Thyroid gland (tissue), 4 donors: Measurements from ENCODE around the gene HELZ. TPM values are rescaled to one million over a fixed set of nuclear protein-coding genes. Genes with fewer than 3 reads are reported as not detected.

Experiments
- DNase-seq, 2 donors: peaks; one replicate each; pipeline ENCODE4 v3.0.0-alpha.2; 2019
- H3K27ac ChIP-seq, 3 donors: fragments of 200-600 bp; sonication (generic); 1 replicate in 2 of 3; 2 replicates in 1 of 3; pipeline ENCODE4 v1.5.1; 2016 to 2019; ENCODE audit warnings: mild to moderate bottlenecking in 1 of 3, moderate library complexity in 1 of 3
- H3K27me3 ChIP-seq: fragments of 200-600 bp; sonication (generic); one replicate; pipeline ENCODE4 v1.5.1; 2019
- H3K36me3 ChIP-seq, 2 donors: fragments of 200-600 bp; sonication (generic); one replicate each; pipeline ENCODE4 v1.5.1; 2016 to 2019
- H3K4me1 ChIP-seq, 2 donors: fragments of 200-600 bp; sonication (generic); one replicate each; pipeline ENCODE4 v1.5.1; 2017 to 2019
- H3K4me3 ChIP-seq, 3 donors: fragments of 200-600 bp; sonication (generic); replicated peaks in 1 of 3; 1 replicate in 2 of 3; 2 replicates in 1 of 3; pipeline ENCODE4 v1.5.1; 2016; ENCODE audit warnings: mild to moderate bottlenecking in 1 of 3
- H3K9me3 ChIP-seq: fragments of 200-600 bp; sonication (generic); one replicate; pipeline ENCODE4 v1.5.1; 2017
- POLR2A ChIP-seq, 2 donors: fragments of 450-650 bp; IDR thresholded peaks; one replicate each; pipeline ENCODE4 v1.6.1; 2017; ENCODE audit warnings: antibody characterized with exemption in 2 of 2, mild to moderate bottlenecking in 2 of 2, moderate library complexity in 1 of 2
- WGBS, 2 donors: methylation state at CpG; one replicate each; pipeline ENCODE4 v1.1.5; 2017; 5-methylcytosine and 5-hydroxymethylcytosine counted together
- intact Hi-C: fragments of 100-400 bp; cut with DNase I; formaldehyde crosslinking; loops from one replicate; pipeline ENCODE4 v1.15.1; 2023
- total RNA-seq, 4 donors: library from RNA; depleted of rRNA; stranded (reverse); fragments of >200 nt; gene quantifications; one replicate each; pipeline ENCODE4 v1.2.3, GENCODE V29; 2016
- TF ChIP-seq, protein P1 (sequence below), 6 experiments: fragments of 200-600 bp in 3 of 6; fragments of 450-650 bp in 3 of 6; sonication (generic) in 3 of 6; IDR thresholded peaks; one replicate each; pipeline ENCODE4 v1.5.1; 2016 to 2019; ENCODE audit warnings: antibody characterized with exemption in 6 of 6, mild to moderate bottlenecking in 2 of 6, inconsistent platforms in 1 of 6, moderate library complexity in 1 of 6

The HELZ gene
- total RNA-seq, 4 donors from 2014 or later, result 63.4 to 134 (median 88.2) TPM

DNA sequence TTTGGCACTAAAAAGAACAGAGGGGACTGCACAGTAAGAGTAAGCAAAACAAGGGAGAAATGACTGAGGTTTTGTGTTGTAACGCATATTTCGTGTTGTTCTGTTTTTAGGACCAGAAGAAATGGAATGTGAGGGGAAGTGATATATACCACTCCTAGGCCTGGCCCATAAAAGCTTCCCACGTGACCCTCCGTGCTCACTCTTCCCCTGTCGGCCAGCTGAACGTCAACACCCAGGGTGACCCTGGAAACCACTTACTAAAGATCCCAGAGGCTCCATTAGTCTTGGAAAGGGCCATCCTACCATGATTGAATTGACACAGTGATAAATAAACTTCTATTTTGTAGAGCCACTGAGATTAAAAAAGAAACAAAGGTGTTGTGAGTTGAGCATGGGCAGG lies 79.8 kb downstream of the HELZ start:
- no peak for TF ChIP-seq POLR2A (IDR thresholded peaks at IDR 0.05)
- TF ChIP-seq, protein P1, sequence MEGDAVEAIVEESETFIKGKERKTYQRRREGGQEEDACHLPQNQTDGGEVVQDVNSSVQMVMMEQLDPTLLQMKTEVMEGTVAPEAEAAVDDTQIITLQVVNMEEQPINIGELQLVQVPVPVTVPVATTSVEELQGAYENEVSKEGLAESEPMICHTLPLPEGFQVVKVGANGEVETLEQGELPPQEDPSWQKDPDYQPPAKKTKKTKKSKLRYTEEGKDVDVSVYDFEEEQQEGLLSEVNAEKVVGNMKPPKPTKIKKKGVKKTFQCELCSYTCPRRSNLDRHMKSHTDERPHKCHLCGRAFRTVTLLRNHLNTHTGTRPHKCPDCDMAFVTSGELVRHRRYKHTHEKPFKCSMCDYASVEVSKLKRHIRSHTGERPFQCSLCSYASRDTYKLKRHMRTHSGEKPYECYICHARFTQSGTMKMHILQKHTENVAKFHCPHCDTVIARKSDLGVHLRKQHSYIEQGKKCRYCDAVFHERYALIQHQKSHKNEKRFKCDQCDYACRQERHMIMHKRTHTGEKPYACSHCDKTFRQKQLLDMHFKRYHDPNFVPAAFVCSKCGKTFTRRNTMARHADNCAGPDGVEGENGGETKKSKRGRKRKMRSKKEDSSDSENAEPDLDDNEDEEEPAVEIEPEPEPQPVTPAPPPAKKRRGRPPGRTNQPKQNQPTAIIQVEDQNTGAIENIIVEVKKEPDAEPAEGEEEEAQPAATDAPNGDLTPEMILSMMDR (IDR thresholded peaks at IDR 0.05), result no peak
- no peak for DNase-seq
- Histone ChIP-seq H3K27me3 (no peaks in the 10 kb centered on the region), H3K9me3 (no peaks in the 10 kb centered on the region), H3K27ac (no peak overlapping the region), H3K4me3 (no peak overlapping the region), H3K36me3 (peaks cover 7 to 17% of the 10 kb centered on the region in 2 donors), H3K4me1 (no peaks in the 10 kb centered on the region)
- intact Hi-C loops, result no loop called here
- WGBS, 2 donors, result 85 to 86% methylated on average over 6 of the region's 6 CpGs

DNA sequence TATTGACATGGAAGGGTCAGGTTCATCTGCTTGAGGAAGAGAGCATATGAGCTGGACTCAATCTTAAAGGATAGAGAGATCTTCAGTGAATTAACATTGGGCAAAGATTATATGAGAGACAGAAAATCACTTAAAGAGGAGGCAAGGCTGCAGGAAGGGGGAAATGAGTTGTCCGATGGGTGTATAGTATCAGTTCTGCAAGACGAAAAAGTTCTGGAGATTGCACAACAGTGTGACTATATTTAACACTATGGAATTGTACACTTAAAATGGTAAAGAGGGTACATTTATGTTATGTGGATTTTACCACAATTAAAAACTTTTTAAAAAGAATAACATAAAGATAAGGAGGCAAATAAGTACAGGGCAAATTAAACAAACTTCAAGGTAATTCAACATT lies 80.7 kb downstream of the HELZ start:
- Histone ChIP-seq H3K4me3 (no peak overlapping the region), H3K27me3 (no peaks in the 10 kb centered on the region), H3K36me3 (peaks cover 7 to 17% of the 10 kb centered on the region in 2 donors), H3K27ac (no peak overlapping the region), H3K9me3 (no peaks in the 10 kb centered on the region), H3K4me1 (no peaks in the 10 kb centered on the region)
- intact Hi-C loops, result no loop called here
- WGBS, 2 donors, result 82 to 86% methylated on average over 2 of the region's 2 CpGs
- DNase-seq, result no peak
- TF ChIP-seq, protein P1 (IDR thresholded peaks at IDR 0.05), result no peak
- no peak for TF ChIP-seq POLR2A (IDR thresholded peaks at IDR 0.05)

DNA sequence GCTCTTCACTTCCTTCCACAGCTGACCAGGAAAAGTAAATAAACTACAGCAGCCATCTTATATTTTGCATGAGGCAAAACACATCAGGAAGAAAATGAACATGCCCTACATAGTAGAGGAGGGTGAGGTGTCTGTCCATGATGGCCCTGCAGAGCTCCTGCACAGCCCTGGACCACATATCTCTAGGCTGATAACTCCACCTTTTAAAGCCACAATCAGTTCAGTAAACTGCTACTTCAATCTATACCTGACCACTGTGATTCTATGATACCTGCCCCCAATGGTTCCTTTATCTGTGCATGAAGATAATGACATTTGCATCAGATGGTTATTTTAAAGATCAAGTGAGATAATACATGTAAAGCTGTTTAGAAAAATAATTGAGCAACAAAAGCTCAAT lies 82.2 kb downstream of the HELZ start:
- H3K9me3 ChIP-seq, result no peaks in the 10 kb centered on the region
- intact Hi-C loops, result no loop called here
- no peaks in the 10 kb centered on the region for H3K4me1 ChIP-seq
- peaks cover 7 to 17% of the 10 kb centered on the region in 2 donors for H3K36me3 ChIP-seq
- H3K27ac ChIP-seq, result no peak overlapping the region
- DNase-seq, result no peak
- H3K27me3 ChIP-seq, result no peaks in the 10 kb centered on the region
- TF ChIP-seq POLR2A (IDR thresholded peaks at IDR 0.05), result no peak
- TF ChIP-seq, protein P1 (IDR thresholded peaks at IDR 0.05), result no peak
- no peak overlapping the region for H3K4me3 ChIP-seq

DNA sequence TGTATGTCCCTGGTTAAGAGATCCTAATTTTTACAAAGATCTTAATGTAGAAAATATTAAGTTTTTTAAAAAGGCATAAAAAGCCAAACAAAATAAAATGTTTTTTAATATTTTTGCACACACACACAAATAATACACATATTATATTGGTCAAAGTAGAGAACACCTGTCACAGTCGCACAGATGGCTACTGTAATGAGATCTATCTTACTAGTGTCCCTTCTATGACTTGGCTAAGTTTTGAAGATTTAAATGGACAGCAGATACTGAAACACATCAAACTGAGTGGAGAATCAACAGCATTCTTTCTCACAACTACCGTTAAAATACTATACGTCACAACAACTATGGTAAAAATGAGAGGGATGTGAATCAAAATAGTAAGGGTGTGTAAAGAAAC lies 83.4 kb downstream of the HELZ start:
- Histone ChIP-seq H3K27me3 (no peaks in the 10 kb centered on the region), H3K4me3 (no peak overlapping the region), H3K27ac (no peak overlapping the region), H3K4me1 (no peaks in the 10 kb centered on the region), H3K9me3 (no peaks in the 10 kb centered on the region), H3K36me3 (peaks cover 7 to 17% of the 10 kb centered on the region in 2 donors)
- TF ChIP-seq, protein P1 (IDR thresholded peaks at IDR 0.05), result no peak
- no peak for TF ChIP-seq POLR2A (IDR thresholded peaks at IDR 0.05)
- intact Hi-C loops, result no loop called here
- no peak for DNase-seq
- 95% methylated on average over 3 of the region's 3 CpGs for WGBS, 2 donors

DNA sequence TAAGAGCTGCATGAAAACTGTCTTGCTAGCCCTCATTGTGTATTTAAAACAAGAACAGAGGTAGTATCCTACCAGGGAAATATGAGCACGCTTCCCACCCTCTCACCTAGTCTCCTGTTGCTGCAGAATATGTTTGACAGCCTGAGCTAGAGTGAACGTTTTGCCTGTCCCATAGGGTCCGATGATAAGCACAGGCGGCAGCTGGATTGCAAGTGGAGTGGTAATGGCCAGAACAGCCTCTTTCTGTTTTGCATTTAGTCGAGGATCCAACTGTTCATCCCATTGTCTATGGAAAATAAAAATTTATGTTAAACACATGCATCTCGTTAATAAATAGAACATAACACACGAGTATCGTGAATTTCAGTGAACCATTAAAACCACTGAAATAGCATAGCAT lies 84.2 kb downstream of the HELZ start:
- TF ChIP-seq POLR2A (IDR thresholded peaks at IDR 0.05), result no peak
- H3K9me3 ChIP-seq, result no peaks in the 10 kb centered on the region
- H3K4me3 ChIP-seq, result no peak overlapping the region
- H3K36me3 ChIP-seq, result peaks cover 7 to 14% of the 10 kb centered on the region in 2 donors
- H3K27ac ChIP-seq, result no peak overlapping the region
- 92 to 93% methylated on average over 8 of the region's 8 CpGs for WGBS, 2 donors
- H3K27me3 ChIP-seq, result no peaks in the 10 kb centered on the region
- no peak for DNase-seq
- H3K4me1 ChIP-seq, result no peaks in the 10 kb centered on the region
- intact Hi-C loops, result no loop called here
